HG03103 (cell line): Measurements from ENCODE around the gene CHEK1.
"Not testable (repeated sequence)": the region's sequence is repeated elsewhere in the genome, so short reads cannot be mapped to it uniquely, and the experiment has no call there.

ENCODE experiments used
- ATAC-seq: cut with Tn5 transposase; IDR thresholded peaks from one replicate; pipeline ENCODE4 v1.9.1; 2021; ENCODE audit warnings: low read depth; ENCODE audit not compliant: unreplicated experiment

Gene CHEK1

GRCh38 chr11:125624756-125625213 is at the start of gene CHEK1:
CHEK1 (plus strand) TSS chr11:125625163; CDS start chr11:125626769, 1,606 bp downstream.
- ATAC-seq = no peak

GRCh38 chr11:125577181-125577580 is 47.8 kb upstream of the CHEK1 start:
- not testable (repeated sequence) for ATAC-seq

GRCh38 chr11:125578783-125579182 is 46.2 kb upstream of the CHEK1 start:
- no peak for ATAC-seq

- ATAC-seq = no peak
Observed at GRCh38 chr11:125579811-125580210, 45.2 kb upstream of the CHEK1 start.

GRCh38 chr11:125583496-125583895 is 41.5 kb upstream of the CHEK1 start:
- ATAC-seq = no peak

- no peak for ATAC-seq
Observed at GRCh38 chr11:125585487-125585886, 39.5 kb upstream of the CHEK1 start.

GRCh38 chr11:125586623-125587022 is 38.3 kb upstream of the CHEK1 start:
- ATAC-seq = no peak

- ATAC-seq = no peak
Observed at GRCh38 chr11:125587480-125587879, 37.5 kb upstream of the CHEK1 start.

GRCh38 chr11:125588505-125588904 is 36.5 kb upstream of the CHEK1 start:
- ATAC-seq = no peak

GRCh38 chr11:125591649-125592304 is 33.2 kb upstream of the CHEK1 start:
- peak; percentile 9 for ATAC-seq

- ATAC-seq = peak; percentile 95
Observed at GRCh38 chr11:125592305-125593113, 32.5 kb upstream of the CHEK1 start, which contains the start of gene STT3A. STT3A (plus strand) TSS chr11:125592852; CDS start chr11:125595916, 3,064 bp downstream.

GRCh38 chr11:125593114-125593820 is 31.7 kb upstream of the CHEK1 start:
- no peak for ATAC-seq

- ATAC-seq = no peak
Observed at GRCh38 chr11:125594958-125595357, 30.0 kb upstream of the CHEK1 start.

- ATAC-seq = no peak
Observed at GRCh38 chr11:125600663-125601062, 24.3 kb upstream of the CHEK1 start.

GRCh38 chr11:125603207-125603606 is 21.8 kb upstream of the CHEK1 start:
- no peak for ATAC-seq

- no peak for ATAC-seq
Observed at GRCh38 chr11:125605417-125605816, 19.5 kb upstream of the CHEK1 start.

- no peak for ATAC-seq
Observed at GRCh38 chr11:125609545-125609944, 15.4 kb upstream of the CHEK1 start.

- ATAC-seq = no peak
Observed at GRCh38 chr11:125618383-125618782, 6.6 kb upstream of the CHEK1 start.

- no peak for ATAC-seq
Observed at GRCh38 chr11:125621995-125622394, 3.0 kb upstream of the CHEK1 start.

- no peak for ATAC-seq
Observed at GRCh38 chr11:125623064-125623463, 1.9 kb upstream of the CHEK1 start.

GRCh38 chr11:125625225-125625629 is 264 bp downstream of the CHEK1 start:
- no peak for ATAC-seq
